PC-9 (cell line): ENCODE measurements around the gene BANP.

ENCODE experiments used
- EZH2 ChIP-seq: fragments of 200-600 bp; sonication (generic); IDR thresholded peaks from 2 replicates; pipeline ENCODE4 v1.8.0; 2017; ENCODE audit warnings: antibody characterized with exemption, low read depth
- TF ChIP-seq, protein P1 (sequence below): fragments of 200-600 bp; sonication (generic); conservative IDR thresholded peaks from 2 replicates; pipeline ENCODE4 v1.6.1; 2017; ENCODE audit warnings: mixed run types, antibody characterized with exemption, mild to moderate bottlenecking, moderate library complexity

DNA sequence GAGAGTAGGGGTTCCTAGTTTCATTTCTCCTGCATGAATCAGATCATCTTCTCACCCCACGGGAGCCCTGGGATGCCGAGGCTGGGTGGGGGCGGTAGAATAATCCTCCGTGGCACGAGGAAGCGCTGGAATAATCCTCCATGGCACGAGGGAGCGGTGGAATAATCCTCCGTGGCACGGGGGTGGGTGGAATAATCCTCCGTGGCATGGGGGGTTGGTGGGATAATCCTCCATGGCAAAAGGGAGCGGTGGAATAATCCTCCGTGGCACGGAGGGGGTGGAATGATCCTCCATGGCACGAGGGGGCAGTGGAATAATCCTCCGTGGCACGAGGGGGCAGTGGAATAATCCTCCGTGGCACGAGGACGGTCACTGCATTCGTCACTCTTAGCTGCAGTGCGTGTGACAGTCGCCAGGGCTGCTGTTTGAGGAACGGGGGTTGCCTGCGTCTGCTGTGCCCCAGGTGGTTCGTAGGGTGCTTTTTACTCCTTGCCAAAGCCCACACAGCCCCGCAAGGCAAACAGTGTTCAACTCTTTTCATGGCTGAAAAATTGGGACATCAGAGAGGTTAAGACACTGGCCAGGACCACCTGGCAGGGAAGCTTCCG, 152.5 kb downstream of the BANP start:
- TF ChIP-seq EZH2, result no peak
- TF ChIP-seq, protein P1, sequence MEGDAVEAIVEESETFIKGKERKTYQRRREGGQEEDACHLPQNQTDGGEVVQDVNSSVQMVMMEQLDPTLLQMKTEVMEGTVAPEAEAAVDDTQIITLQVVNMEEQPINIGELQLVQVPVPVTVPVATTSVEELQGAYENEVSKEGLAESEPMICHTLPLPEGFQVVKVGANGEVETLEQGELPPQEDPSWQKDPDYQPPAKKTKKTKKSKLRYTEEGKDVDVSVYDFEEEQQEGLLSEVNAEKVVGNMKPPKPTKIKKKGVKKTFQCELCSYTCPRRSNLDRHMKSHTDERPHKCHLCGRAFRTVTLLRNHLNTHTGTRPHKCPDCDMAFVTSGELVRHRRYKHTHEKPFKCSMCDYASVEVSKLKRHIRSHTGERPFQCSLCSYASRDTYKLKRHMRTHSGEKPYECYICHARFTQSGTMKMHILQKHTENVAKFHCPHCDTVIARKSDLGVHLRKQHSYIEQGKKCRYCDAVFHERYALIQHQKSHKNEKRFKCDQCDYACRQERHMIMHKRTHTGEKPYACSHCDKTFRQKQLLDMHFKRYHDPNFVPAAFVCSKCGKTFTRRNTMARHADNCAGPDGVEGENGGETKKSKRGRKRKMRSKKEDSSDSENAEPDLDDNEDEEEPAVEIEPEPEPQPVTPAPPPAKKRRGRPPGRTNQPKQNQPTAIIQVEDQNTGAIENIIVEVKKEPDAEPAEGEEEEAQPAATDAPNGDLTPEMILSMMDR, result no peak
